Measurements from ENCODE around the gene B2M.
"Not testable (repeated sequence)": the region's sequence is repeated elsewhere in the genome, so short reads cannot be mapped to it uniquely, and the experiment has no call there.

The B2M gene

DNA sequence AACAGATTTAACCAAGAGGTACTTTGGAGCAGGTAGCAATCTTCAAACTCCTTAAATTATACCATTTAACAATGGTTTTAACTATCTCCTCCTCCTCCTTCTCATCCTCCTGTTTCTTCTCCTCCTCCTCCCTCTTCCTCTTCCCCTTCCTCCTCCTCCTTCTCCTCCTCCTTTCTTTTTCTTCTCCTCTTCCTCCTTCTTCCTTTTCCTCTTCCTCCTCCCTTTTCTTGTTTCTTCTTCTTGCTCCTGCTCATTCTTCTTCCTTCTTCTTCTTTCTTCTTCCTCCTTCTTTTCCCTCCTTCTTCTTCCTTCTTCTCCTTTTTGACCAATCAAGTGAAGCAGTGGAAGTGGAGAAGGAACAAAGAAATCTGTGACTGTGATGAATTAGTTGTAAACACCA is 14.3 kb upstream of the B2M start:
- no peak for FAIRE-seq
- no peak for DNase-seq (ENCODE audit: insufficient read length, low spot score)

DNA sequence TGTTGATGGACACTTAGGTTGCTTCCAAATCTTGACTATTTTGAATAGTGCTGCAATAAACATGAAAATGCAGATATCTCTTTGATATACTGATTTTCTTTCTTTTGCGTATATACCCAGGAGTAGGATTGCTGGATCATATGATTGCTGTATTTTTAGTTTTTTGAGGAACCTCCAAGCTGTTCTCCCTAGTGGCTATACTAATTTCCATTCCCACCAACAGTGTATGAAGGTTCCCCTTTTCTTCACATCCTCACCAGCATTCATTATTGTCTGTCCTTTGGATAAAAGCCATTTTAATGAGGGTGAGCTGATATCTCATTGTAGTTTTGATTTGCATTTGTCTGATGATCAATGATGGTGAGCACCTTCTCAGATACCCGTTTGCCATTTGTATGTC is 12.7 kb upstream of the B2M start:
- DNase-seq (ENCODE audit: insufficient read length, low spot score) (no peak), FAIRE-seq (no peak)

DNA sequence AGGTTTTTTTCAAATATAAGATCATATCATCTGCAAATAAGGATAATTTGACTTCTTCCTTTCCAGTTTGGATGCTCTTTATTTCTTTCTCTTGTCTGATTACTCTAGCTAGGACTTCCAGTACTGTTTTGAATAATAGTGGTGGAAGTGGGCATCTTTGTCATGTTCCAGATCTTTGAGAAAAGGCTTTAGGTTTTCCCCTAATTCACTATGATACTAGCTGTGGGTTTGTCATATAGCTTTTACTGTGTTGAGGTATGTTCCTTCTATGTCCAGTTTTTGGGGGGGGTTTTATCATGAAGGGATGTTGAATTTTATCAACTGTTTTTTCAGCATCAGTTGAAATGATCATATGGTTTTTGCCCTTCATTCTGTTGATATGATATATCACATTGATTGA is 10.6 kb upstream of the B2M start:
- DNase-seq (ENCODE audit: insufficient read length, low spot score); FAIRE-seq: not testable (repeated sequence)

DNA sequence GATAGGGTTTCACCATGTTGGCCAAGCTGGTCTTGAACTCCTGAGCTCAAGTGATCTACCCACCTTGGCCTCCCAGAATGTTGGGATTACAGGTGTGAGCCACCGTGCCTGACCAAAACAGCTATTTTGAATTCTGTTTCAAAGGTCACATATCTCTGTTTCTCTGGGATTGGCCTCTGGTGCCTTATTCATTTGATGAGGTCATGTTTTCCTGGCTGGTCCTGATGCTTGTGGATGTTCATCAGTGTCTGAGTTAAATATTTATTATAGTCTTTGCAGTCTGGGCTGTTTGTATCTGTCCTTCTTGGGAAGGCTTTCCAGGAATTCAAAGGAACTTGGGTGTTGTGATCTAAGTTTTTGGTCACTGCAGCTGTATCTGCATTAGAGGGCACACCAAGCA is 5.3 kb upstream of the B2M start:
- FAIRE-seq: no peak
- no peak for DNase-seq (ENCODE audit: insufficient read length, low spot score)

DNA sequence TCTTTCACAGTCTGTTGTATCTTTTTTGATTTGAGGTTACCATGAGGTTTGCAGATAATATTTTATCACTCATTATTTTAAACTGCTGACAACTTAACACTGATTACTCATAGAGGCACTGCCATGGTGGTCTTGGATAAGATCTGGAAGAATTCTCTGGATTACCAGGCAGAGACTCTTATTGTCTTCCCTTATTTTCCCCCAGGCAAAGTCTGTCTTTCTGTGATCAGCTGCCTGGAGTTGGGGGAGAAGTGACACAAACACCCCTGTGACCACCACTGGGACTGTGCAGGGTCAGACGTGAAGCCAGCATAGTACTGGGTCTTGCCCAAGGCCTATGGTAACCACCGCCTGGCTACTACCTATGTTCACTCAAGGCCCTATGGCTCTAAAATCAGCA is 4.9 kb upstream of the B2M start:
- DNase-seq (ENCODE audit: insufficient read length, low spot score) (no peak), FAIRE-seq (no peak)

DNA sequence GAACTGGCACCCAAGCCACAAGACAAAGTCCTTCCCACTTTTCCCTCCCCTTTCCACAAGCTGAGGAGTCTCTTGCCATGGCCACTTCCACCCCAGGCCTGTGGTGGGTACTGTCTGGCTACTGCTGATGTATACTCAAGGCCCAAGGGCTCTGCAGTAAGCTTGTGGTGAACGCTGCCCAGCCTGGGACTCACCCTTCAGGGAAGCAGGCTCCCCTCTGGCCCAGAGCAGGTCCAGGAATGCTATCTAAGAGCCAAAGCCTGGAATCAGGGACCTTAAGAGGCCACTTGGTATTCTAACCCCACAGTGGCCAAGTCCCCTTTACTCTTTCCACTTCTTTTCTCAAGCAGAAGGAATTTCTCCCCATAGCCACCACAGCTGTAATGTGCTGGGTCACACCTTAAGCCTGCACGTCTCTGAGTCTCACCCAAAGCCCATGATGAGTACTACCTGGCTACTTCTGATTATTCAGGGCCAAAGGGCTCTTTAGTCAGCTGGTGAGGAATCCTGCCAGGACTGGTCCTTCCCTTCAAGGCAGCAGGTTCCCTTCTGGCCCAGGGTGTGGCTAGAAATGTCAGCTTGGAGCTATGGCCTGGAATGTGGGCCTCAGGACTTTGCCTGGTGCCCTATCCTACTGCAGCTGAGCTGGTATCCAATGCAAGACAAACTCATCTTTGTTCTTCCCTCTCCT is 4.2 kb upstream of the B2M start:
- DNase-seq (ENCODE audit: insufficient read length, low spot score): no peak
- FAIRE-seq: no peak

DNA sequence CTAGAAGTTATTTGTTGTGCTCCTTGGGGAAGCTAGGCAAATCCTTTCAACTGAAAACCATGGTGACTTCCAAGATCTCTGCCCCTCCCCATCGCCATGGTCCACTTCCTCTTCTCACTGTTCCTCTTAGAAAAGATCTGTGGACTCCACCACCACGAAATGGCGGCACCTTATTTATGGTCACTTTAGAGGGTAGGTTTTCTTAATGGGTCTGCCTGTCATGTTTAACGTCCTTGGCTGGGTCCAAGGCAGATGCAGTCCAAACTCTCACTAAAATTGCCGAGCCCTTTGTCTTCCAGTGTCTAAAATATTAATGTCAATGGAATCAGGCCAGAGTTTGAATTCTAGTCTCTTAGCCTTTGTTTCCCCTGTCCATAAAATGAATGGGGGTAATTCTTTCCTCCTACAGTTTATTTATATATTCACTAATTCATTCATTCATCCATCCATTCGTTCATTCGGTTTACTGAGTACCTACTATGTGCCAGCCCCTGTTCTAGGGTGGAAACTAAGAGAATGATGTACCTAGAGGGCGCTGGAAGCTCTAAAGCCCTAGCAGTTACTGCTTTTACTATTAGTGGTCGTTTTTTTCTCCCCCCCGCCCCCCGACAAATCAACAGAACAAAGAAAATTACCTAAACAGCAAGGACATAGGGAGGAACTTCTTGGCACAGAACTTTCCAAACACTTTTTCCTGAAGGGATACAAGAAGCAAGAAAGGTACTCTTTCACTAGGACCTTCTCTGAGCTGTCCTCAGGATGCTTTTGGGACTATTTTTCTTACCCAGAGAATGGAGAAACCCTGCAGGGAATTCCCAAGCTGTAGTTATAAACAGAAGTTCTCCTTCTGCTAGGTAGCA is 851 bp upstream of the B2M start:
- DNase-seq (ENCODE audit: insufficient read length, low spot score) (no peak), FAIRE-seq (peak; percentile 94)

DNA sequence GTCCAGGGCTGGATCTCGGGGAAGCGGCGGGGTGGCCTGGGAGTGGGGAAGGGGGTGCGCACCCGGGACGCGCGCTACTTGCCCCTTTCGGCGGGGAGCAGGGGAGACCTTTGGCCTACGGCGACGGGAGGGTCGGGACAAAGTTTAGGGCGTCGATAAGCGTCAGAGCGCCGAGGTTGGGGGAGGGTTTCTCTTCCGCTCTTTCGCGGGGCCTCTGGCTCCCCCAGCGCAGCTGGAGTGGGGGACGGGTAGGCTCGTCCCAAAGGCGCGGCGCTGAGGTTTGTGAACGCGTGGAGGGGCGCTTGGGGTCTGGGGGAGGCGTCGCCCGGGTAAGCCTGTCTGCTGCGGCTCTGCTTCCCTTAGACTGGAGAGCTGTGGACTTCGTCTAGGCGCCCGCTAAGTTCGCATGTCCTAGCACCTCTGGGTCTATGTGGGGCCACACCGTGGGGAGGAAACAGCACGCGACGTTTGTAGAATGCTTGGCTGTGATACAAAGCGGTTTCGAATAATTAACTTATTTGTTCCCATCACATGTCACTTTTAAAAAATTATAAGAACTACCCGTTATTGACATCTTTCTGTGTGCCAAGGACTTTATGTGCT is 527 bp downstream of the B2M start:
- DNase-seq (ENCODE audit: insufficient read length, low spot score) (no peak), FAIRE-seq (no peak)

DNA sequence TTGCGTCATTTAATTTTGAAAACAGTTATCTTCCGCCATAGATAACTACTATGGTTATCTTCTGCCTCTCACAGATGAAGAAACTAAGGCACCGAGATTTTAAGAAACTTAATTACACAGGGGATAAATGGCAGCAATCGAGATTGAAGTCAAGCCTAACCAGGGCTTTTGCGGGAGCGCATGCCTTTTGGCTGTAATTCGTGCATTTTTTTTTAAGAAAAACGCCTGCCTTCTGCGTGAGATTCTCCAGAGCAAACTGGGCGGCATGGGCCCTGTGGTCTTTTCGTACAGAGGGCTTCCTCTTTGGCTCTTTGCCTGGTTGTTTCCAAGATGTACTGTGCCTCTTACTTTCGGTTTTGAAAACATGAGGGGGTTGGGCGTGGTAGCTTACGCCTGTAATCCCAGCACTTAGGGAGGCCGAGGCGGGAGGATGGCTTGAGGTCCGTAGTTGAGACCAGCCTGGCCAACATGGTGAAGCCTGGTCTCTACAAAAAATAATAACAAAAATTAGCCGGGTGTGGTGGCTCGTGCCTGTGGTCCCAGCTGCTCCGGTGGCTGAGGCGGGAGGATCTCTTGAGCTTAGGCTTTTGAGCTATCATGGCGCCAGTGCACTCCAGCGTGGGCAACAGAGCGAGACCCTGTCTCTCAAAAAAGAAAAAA is 1.2 kb downstream of the B2M start:
- DNase-seq (ENCODE audit: insufficient read length, low spot score): no peak
- peak; percentile 83 for FAIRE-seq

DNA sequence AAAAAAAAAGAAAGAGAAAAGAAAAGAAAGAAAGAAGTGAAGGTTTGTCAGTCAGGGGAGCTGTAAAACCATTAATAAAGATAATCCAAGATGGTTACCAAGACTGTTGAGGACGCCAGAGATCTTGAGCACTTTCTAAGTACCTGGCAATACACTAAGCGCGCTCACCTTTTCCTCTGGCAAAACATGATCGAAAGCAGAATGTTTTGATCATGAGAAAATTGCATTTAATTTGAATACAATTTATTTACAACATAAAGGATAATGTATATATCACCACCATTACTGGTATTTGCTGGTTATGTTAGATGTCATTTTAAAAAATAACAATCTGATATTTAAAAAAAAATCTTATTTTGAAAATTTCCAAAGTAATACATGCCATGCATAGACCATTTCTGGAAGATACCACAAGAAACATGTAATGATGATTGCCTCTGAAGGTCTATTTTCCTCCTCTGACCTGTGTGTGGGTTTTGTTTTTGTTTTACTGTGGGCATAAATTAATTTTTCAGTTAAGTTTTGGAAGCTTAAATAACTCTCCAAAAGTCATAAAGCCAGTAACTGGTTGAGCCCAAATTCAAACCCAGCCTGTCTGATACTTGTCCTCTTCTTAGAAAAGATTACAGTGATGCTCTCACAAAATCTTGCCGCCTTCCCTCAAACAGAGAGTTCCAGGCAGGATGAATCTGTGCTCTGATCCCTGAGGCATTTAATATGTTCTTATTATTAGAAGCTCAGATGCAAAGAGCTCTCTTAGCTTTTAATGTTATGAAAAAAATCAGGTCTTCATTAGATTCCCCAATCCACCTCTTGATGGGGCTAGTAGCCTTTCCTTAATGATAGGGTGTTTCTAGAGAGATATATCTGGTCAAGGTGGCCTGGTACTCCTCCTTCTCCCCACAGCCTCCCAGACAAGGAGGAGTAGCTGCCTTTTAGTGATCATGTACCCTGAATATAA is 2.0 kb downstream of the B2M start:
- DNase-seq (ENCODE audit: insufficient read length, low spot score): no peak
- no peak for FAIRE-seq

DNA sequence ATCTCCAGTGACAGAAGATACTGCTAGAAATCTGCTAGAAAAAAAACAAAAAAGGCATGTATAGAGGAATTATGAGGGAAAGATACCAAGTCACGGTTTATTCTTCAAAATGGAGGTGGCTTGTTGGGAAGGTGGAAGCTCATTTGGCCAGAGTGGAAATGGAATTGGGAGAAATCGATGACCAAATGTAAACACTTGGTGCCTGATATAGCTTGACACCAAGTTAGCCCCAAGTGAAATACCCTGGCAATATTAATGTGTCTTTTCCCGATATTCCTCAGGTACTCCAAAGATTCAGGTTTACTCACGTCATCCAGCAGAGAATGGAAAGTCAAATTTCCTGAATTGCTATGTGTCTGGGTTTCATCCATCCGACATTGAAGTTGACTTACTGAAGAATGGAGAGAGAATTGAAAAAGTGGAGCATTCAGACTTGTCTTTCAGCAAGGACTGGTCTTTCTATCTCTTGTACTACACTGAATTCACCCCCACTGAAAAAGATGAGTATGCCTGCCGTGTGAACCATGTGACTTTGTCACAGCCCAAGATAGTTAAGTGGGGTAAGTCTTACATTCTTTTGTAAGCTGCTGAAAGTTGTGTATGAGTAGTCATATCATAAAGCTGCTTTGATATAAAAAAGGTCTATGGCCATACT is 4.0 kb downstream of the B2M start:
- DNase-seq (ENCODE audit: insufficient read length, low spot score): no peak
- peak; percentile 18 for FAIRE-seq

DNA sequence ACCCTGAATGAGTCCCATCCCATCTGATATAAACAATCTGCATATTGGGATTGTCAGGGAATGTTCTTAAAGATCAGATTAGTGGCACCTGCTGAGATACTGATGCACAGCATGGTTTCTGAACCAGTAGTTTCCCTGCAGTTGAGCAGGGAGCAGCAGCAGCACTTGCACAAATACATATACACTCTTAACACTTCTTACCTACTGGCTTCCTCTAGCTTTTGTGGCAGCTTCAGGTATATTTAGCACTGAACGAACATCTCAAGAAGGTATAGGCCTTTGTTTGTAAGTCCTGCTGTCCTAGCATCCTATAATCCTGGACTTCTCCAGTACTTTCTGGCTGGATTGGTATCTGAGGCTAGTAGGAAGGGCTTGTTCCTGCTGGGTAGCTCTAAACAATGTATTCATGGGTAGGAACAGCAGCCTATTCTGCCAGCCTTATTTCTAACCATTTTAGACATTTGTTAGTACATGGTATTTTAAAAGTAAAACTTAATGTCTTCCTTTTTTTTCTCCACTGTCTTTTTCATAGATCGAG is 4.5 kb downstream of the B2M start:
- FAIRE-seq (no peak), DNase-seq (ENCODE audit: insufficient read length, low spot score) (no peak)

DNA sequence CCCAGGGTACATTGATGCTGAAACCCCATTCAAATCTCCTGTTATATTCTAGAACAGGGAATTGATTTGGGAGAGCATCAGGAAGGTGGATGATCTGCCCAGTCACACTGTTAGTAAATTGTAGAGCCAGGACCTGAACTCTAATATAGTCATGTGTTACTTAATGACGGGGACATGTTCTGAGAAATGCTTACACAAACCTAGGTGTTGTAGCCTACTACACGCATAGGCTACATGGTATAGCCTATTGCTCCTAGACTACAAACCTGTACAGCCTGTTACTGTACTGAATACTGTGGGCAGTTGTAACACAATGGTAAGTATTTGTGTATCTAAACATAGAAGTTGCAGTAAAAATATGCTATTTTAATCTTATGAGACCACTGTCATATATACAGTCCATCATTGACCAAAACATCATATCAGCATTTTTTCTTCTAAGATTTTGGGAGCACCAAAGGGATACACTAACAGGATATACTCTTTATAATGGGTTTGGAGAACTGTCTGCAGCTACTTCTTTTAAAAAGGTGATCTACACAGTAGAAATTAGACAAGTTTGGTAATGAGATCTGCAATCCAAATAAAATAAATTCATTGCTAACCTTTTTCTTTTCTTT is 5.8 kb downstream of the B2M start:
- DNase-seq (ENCODE audit: insufficient read length, low spot score) (no peak), FAIRE-seq (no peak)

DNA sequence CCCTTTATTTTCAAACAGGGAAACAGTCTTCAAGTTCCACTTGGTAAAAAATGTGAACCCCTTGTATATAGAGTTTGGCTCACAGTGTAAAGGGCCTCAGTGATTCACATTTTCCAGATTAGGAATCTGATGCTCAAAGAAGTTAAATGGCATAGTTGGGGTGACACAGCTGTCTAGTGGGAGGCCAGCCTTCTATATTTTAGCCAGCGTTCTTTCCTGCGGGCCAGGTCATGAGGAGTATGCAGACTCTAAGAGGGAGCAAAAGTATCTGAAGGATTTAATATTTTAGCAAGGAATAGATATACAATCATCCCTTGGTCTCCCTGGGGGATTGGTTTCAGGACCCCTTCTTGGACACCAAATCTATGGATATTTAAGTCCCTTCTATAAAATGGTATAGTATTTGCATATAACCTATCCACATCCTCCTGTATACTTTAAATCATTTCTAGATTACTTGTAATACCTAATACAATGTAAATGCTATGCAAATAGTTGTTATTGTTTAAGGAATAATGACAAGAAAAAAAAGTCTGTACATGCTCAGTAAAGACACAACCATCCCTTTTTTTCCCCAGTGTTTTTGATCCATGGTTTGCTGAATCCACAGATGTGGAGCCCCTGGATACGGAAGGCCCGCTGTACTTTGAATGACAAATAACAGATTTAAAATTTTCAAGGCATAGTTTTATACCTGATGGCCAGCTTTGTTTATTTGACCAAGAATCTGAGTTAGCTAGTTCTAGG is 7.0 kb downstream of the B2M start:
- DNase-seq (ENCODE audit: insufficient read length, low spot score) (no peak), FAIRE-seq (no peak)

DNA sequence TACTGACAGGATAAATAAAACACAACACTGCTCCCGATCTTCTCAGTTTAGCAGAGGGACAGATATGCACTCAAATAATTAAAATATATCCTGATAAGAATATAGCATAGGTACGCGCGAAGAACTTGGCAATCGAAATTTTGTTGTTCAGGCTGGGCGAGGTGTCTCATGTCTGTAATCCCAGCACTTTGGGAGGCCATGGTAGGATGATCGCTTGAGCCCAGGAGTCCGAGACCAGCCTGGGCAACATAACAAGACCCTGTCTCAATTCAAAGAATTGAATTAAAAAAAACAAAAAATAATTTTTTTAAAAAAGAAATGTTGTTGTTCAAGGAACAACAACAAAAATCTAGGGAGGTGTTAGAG is 7.6 kb downstream of the B2M start:
- FAIRE-seq: no peak
- DNase-seq (ENCODE audit: insufficient read length, low spot score): no peak

DNA sequence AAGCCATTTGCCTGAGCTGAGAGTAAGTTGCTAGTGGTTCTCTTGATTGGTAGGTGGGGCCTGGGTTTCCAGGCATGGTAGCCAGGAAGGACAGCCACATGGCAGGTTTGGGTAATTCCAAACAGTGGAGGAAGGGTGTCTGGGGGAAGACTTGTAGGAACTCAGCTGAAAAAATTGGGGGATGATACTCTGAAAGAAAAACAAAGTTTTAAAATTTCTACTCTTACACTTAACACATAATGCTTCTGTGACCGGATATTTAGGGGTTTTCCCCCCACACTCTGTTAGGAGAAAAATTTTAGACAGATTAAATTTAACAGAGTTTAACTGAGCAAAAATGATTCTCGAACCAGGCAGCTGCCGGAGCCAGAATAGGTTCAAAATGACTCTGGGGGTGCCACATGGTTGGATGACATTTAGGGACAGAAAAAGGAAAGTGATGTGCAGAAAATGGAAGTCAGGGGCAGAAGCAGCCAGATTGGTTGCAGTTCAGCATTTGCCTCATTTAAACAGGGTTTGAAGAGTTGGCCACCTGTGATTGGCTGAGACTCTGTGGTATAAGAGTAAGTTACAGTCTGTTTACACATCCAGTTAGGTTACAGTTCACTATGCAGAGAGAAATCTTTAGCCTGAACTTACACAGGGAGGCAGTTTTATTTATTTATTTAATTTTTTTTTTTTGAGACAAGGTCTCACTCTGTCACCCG is 8.1 kb downstream of the B2M start:
- DNase-seq (ENCODE audit: insufficient read length, low spot score): no peak
- peak; percentile 95 for FAIRE-seq

DNA sequence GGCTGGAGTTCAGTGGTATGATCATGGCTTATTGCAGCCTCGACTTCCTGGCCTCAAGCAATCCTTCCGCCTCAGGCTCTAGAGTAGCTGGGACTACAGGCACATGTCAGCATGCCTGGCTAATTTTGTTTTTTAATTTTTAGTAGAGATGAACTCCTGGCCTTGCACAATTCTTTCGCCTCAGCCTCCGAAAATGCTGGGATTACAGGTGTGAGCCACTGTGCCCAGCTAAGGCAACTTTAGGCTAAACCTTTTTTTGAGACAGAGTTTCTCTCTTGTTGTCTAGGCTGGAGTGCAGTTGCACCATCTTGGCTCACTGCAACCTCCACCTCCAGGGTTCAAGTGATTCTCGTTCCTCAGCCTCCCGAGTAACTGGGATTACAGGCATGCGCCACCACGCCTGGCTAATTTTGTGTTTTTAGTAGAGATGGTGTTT is 8.7 kb downstream of the B2M start:
- not testable (repeated sequence) for FAIRE-seq; DNase-seq (ENCODE audit: insufficient read length, low spot score)

All from GM19239 (cell line).